D721Med (cell line): ENCODE measurements around the gene DOCK2.

ENCODE experiments used
- DNase-seq: peaks from one replicate; pipeline ENCODE4 v3.0.0; 2011; ENCODE audit warnings: low spot score; ENCODE audit not compliant: insufficient read length
- FAIRE-seq: peaks from 2 replicates; lab custom pipeline; 2011; peaks lifted over from hg19 to GRCh38; lab: Jason Lieb, UNC
- TF ChIP-seq, protein P1 (sequence below): IDR thresholded peaks from 2 replicates; pipeline ENCODE4 v1.5.1; 2012; ENCODE audit warnings: mild to moderate bottlenecking, control low read depth; ENCODE audit not compliant: insufficient read depth; ENCODE audit errors: missing control alignments

Gene DOCK2

DNA sequence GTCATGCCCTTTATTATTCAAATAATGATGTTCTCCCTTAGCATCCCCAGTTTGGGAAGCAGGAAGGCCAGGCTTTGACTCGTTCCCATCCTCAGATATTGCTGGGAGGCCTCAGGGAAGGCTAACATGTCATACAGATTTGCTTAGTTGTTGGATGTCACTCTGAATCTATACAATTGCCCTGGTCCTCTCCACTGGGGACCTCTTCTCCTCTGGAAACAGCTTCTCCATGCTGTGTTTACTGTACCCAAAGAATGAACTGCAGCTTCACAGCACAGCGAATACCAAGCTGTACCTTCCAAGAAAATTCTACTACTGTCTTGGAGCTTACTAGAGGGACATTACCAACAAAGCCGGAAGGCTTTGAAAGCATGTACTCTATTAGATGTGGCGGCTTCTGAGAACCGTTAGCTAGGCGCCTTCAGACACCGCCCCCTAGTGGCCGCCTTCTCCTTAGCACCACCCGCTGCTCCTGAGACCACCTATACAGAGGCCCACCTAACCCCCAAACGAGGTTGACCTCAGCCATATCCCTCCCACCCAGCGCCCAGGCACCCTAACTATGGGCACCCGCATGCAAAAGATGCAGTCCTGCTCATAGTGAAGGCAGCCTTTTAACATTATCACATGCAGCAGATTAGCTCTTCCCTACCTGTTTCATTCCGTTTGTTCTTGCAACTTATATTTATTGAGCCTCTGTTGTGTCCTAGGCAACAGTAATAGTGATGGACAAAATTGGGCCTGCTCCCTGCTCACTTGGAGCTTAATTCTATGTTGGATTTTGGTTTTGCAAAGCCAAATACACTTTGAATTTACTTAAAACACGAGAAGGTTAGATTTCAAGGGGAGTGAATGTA, 433.7 kb downstream of the DOCK2 start:
- no peak for DNase-seq
- FAIRE-seq, result no peak
- TF ChIP-seq, protein P1, sequence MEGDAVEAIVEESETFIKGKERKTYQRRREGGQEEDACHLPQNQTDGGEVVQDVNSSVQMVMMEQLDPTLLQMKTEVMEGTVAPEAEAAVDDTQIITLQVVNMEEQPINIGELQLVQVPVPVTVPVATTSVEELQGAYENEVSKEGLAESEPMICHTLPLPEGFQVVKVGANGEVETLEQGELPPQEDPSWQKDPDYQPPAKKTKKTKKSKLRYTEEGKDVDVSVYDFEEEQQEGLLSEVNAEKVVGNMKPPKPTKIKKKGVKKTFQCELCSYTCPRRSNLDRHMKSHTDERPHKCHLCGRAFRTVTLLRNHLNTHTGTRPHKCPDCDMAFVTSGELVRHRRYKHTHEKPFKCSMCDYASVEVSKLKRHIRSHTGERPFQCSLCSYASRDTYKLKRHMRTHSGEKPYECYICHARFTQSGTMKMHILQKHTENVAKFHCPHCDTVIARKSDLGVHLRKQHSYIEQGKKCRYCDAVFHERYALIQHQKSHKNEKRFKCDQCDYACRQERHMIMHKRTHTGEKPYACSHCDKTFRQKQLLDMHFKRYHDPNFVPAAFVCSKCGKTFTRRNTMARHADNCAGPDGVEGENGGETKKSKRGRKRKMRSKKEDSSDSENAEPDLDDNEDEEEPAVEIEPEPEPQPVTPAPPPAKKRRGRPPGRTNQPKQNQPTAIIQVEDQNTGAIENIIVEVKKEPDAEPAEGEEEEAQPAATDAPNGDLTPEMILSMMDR, result peak; percentile 59

DNA sequence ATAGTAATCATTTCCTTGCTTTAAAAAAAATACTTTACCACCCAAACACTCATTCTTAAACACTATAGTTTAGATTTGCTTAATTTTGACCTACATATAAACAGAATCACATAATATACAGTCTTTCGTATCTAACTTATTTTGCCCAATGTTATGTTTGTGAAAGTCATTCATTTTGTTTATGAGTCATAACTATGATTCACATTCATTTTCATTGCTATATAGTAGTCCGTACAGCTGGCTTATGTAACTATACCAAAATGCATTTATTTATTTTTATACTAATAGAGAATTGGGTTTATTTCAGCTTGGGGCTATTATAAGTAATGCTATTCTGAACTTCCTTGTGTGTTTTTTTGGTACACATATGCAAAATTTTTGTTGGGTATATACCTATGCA, 434.7 kb downstream of the DOCK2 start:
- FAIRE-seq, result no peak
- TF ChIP-seq, protein P1, result no peak
- DNase-seq, result no peak

DNA sequence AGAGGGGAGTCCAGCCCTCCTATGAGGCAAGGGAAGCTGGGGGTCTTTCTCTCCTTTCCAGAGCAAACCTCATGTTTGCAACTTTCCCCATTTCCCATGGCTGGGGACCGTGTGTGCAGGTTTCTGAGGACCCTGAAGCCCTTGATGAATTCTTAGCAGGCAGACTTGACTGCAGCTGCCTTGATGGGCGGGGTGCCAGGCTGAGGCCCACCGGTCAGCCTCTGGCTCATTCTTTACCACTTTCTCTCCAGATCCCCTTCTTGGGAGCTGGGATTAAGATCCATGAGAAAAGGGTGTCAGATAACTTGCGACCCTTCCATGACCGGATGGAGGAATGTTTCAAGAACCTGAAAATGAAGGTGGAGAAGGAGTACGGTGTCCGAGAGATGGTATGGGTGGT, 438.6 kb downstream of the DOCK2 start:
- TF ChIP-seq, protein P1, result no peak
- DNase-seq (no peak), FAIRE-seq (no peak)

DNA sequence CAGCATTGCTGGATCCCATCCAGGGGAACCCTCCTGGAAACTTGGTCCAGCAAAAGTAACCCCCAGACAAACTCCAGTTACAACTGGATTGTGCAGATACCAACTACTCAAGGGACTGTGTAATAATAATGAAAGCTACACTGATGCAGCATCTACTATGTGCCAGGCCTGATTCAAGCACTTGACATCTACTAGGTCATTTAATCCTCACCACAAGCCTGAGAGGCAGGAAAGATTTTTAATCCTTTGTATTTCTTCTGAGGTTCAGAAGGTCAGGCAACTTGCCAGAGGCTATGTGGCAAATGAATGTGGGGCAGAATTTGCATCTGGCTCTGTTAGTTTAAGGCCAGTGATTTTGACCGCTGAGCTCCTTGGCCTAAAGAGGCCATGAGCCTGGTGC, 439.1 kb downstream of the DOCK2 start:
- FAIRE-seq, result no peak
- DNase-seq, result no peak
- TF ChIP-seq, protein P1, result no peak

DNA sequence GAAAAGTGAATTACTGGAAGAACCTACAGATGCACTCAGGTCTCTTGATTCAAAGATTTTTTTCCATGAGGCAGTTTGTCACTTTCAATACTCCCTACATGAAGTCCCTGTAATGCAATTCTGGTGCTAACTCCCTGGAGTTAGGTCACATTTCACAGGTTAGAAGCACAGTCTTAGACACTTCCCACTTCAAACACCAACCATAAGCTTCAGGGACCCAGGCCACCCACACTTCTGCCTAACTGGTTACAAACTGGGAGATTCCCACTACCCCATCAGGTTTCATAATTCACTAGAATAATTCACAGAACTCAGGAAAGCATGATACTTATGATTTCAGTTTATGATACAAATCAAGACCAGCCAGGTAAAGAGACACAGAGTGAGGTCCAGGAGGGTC, 439.7 kb downstream of the DOCK2 start:
- no peak for DNase-seq
- TF ChIP-seq, protein P1, result no peak
- no peak for FAIRE-seq

DNA sequence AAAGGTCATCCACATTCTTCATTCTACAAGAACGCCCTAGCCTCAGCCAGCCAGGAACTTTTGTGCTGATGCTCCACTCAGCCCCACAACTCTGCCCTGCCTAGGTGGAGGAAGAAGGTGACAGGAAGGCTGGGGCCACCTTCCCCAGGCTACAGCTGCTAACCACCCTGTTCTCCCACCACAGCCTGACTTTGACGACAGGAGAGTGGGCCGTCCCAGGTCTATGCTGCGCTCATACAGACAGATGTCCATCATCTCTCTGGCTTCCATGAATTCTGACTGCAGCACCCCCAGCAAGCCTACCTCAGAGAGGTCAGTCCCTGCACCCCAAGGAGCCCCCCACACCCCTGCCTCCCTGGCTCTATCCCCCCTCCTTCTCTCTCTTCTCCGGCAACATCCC, 440.5 kb downstream of the DOCK2 start:
- TF ChIP-seq, protein P1, result no peak
- FAIRE-seq (no peak), DNase-seq (no peak)

DNA sequence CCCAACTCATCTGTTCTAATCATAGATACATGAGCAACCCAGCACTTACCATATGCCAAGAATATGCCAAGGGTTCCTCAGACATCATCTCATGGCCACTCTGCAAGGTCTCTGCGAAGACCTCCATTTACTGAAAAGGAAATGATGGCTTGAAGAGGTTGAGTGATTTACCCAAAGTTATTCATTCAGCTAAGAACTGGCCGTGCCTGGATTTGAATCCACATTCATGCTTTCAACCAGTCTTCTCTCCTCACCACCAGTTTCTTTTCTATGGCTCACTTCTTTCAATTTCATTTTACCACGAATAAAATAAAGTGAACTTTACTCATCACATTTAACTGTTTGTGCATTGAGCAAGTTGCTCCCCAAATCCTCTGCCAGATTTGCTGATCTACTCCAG, 441.4 kb downstream of the DOCK2 start:
- no peak for DNase-seq
- TF ChIP-seq, protein P1, result no peak
- no peak for FAIRE-seq
